ENCODE results near the gene CMBL. TPM values are rescaled to one million over a fixed set of nuclear protein-coding genes. Genes with fewer than 3 reads are reported as not detected.
"Not testable (repeated sequence)": the region's sequence is repeated elsewhere in the genome, so short reads cannot be mapped to it uniquely, and the experiment has no call there.

Gene CMBL
- total and polyA plus RNA-seq, 5 donors from 2014 or later = 0.13 to 0.59 (median 0.33) TPM; not detected in 2

GRCh38 chr5:10290438-10290837, 17.3 kb downstream of the CMBL start:
- Mint-ChIP-seq H3K4me1 (peaks cover 0 to 4% (median 0%) of the 10 kb centered on the region in 4 donors), H3K4me3 (no peak overlapping the region), H3K36me3 (no peaks in the 10 kb centered on the region), H3K27me3 (peaks cover 15% of the 10 kb centered on the region), H3K9me3 (peaks cover 0 to 12% (median 0%) of the 10 kb centered on the region in 7 donors), H3K27ac (no peak overlapping the region)
- no peak for DNase-seq
- Histone ChIP-seq H3K9me3 (ENCODE audit: control insufficient read depth in 2 of 2, low read length in 2 of 2) (no peaks in the 10 kb centered on the region), H3K27ac (ENCODE audit: insufficient read depth, low read length, poor library complexity, severe bottlenecking) (no peak overlapping the region), H3K36me3 (ENCODE audit: control insufficient read depth, insufficient read depth, low read length) (no peaks in the 10 kb centered on the region), H3K4me3 (ENCODE audit: low read depth, low read length) (no peak overlapping the region), H3K4me1 (ENCODE audit: control insufficient read depth, insufficient read depth, low read length, poor library complexity, severe bottlenecking) (no peaks in the 10 kb centered on the region), H3K27me3 (ENCODE audit: control insufficient read depth, insufficient read depth, low read length) (peaks cover 3% of the 10 kb centered on the region)
- no peak for ATAC-seq (ENCODE audit: low read depth in 2 of 2)

- ATAC-seq (ENCODE audit: low read depth in 2 of 2) = no peak
- H3K36me3 Mint-ChIP-seq = no peaks in the 10 kb centered on the region
Measured at GRCh38 chr5:10289991-10290390, 17.7 kb downstream of the CMBL start.

GRCh38 chr5:10289353-10289752, 18.3 kb downstream of the CMBL start:
- no peaks in the 10 kb centered on the region for H3K36me3 ChIP-seq (ENCODE audit: control insufficient read depth, insufficient read depth, low read length)
- DNase-seq (no peak), ATAC-seq (ENCODE audit: low read depth in 2 of 2) (no peak)
- H3K4me1 Mint-ChIP-seq = peaks cover 0 to 5% (median 0%) of the 10 kb centered on the region in 4 donors
- peaks cover 0 to 10% (median 0%) of the 10 kb centered on the region in 7 donors for H3K9me3 Mint-ChIP-seq
- no peaks in the 10 kb centered on the region for H3K36me3 Mint-ChIP-seq
- H3K4me3 Mint-ChIP-seq = no peak overlapping the region
- no peak overlapping the region for H3K4me3 ChIP-seq (ENCODE audit: low read depth, low read length)
- no peaks in the 10 kb centered on the region for H3K9me3 ChIP-seq (ENCODE audit: control insufficient read depth in 2 of 2, low read length in 2 of 2)
- H3K27ac ChIP-seq (ENCODE audit: insufficient read depth, low read length, poor library complexity, severe bottlenecking) = no peak overlapping the region
- no peak overlapping the region for H3K27ac Mint-ChIP-seq
- H3K27me3 ChIP-seq (ENCODE audit: control insufficient read depth, insufficient read depth, low read length) = no peaks in the 10 kb centered on the region
- H3K4me1 ChIP-seq (ENCODE audit: control insufficient read depth, insufficient read depth, low read length, poor library complexity, severe bottlenecking) = no peaks in the 10 kb centered on the region
- H3K27me3 Mint-ChIP-seq = peaks cover 15% of the 10 kb centered on the region

More at GRCh38 chr5:10289991-10290390, 17.7 kb downstream of the CMBL start:
- Histone ChIP-seq H3K27me3 (ENCODE audit: control insufficient read depth, insufficient read depth, low read length) (peaks cover 3% of the 10 kb centered on the region), H3K36me3 (ENCODE audit: control insufficient read depth, insufficient read depth, low read length) (no peaks in the 10 kb centered on the region), H3K4me1 (ENCODE audit: control insufficient read depth, insufficient read depth, low read length, poor library complexity, severe bottlenecking) (no peaks in the 10 kb centered on the region), H3K27ac (ENCODE audit: insufficient read depth, low read length, poor library complexity, severe bottlenecking) (no peak overlapping the region), H3K9me3 (ENCODE audit: control insufficient read depth in 2 of 2, low read length in 2 of 2) (no peaks in the 10 kb centered on the region), H3K4me3 (ENCODE audit: low read depth, low read length) (no peak overlapping the region)
- no peak overlapping the region for H3K4me3 Mint-ChIP-seq
- no peak for DNase-seq
- no peak overlapping the region for H3K27ac Mint-ChIP-seq
- peaks cover 0 to 12% (median 0%) of the 10 kb centered on the region in 7 donors for H3K9me3 Mint-ChIP-seq
- H3K4me1 Mint-ChIP-seq = peaks cover 0 to 4% (median 0%) of the 10 kb centered on the region in 4 donors
- peaks cover 15% of the 10 kb centered on the region for H3K27me3 Mint-ChIP-seq

GRCh38 chr5:10288592-10289219, 19.0 kb downstream of the CMBL start:
- H3K4me3 Mint-ChIP-seq = no peak overlapping the region
- no peak overlapping the region for H3K27ac ChIP-seq (ENCODE audit: insufficient read depth, low read length, poor library complexity, severe bottlenecking)
- H3K36me3 Mint-ChIP-seq = no peaks in the 10 kb centered on the region
- H3K4me1 Mint-ChIP-seq = peaks cover 0 to 11% (median 3%) of the 10 kb centered on the region in 4 donors
- ATAC-seq (ENCODE audit: low read depth in 2 of 2) (no peak), DNase-seq (peak in 2 of 3 donors; percentile 15 to 70)
- no peaks in the 10 kb centered on the region for H3K27me3 ChIP-seq (ENCODE audit: control insufficient read depth, insufficient read depth, low read length)
- H3K4me3 ChIP-seq (ENCODE audit: low read depth, low read length) = no peak overlapping the region
- no peak overlapping the region for H3K27ac Mint-ChIP-seq
- H3K27me3 Mint-ChIP-seq = peaks cover 12% of the 10 kb centered on the region
- no peaks in the 10 kb centered on the region for H3K9me3 ChIP-seq (ENCODE audit: control insufficient read depth in 2 of 2, low read length in 2 of 2)
- H3K36me3 ChIP-seq (ENCODE audit: control insufficient read depth, insufficient read depth, low read length) = no peaks in the 10 kb centered on the region
- H3K9me3 Mint-ChIP-seq = peaks cover 0 to 8% (median 0%) of the 10 kb centered on the region in 7 donors
- peaks cover 6% of the 10 kb centered on the region for H3K4me1 ChIP-seq (ENCODE audit: control insufficient read depth, insufficient read depth, low read length, poor library complexity, severe bottlenecking)

GRCh38 chr5:10286862-10287227, 20.9 kb downstream of the CMBL start:
- H3K36me3 ChIP-seq (ENCODE audit: control insufficient read depth, insufficient read depth, low read length) = no peaks in the 10 kb centered on the region
- peaks cover 0 to 16% (median 5%) of the 10 kb centered on the region in 4 donors for H3K4me1 Mint-ChIP-seq
- peaks cover 5% of the 10 kb centered on the region for H3K27me3 Mint-ChIP-seq
- H3K27ac ChIP-seq (ENCODE audit: insufficient read depth, low read length, poor library complexity, severe bottlenecking) = no peak overlapping the region
- H3K27ac Mint-ChIP-seq = no peak overlapping the region
- no peak for DNase-seq
- peaks cover 6% of the 10 kb centered on the region for H3K4me1 ChIP-seq (ENCODE audit: control insufficient read depth, insufficient read depth, low read length, poor library complexity, severe bottlenecking)
- H3K27me3 ChIP-seq (ENCODE audit: control insufficient read depth, insufficient read depth, low read length) = no peaks in the 10 kb centered on the region
- H3K9me3 ChIP-seq (ENCODE audit: control insufficient read depth in 2 of 2, low read length in 2 of 2) = no peaks in the 10 kb centered on the region
- H3K9me3 Mint-ChIP-seq = peaks cover 0 to 4% (median 0%) of the 10 kb centered on the region in 7 donors
- H3K4me3 Mint-ChIP-seq = no peak overlapping the region
- no peak for ATAC-seq (ENCODE audit: low read depth in 2 of 2)
- no peaks in the 10 kb centered on the region for H3K36me3 Mint-ChIP-seq
- no peak overlapping the region for H3K4me3 ChIP-seq (ENCODE audit: low read depth, low read length)

GRCh38 chr5:10286162-10286861, 21.4 kb downstream of the CMBL start:
- no peaks in the 10 kb centered on the region for H3K36me3 Mint-ChIP-seq
- H3K9me3 Mint-ChIP-seq = no peaks in the 10 kb centered on the region
- Histone ChIP-seq H3K4me3 (ENCODE audit: low read depth, low read length) (no peak overlapping the region), H3K4me1 (ENCODE audit: control insufficient read depth, insufficient read depth, low read length, poor library complexity, severe bottlenecking) (peaks cover 6% of the 10 kb centered on the region), H3K36me3 (ENCODE audit: control insufficient read depth, insufficient read depth, low read length) (no peaks in the 10 kb centered on the region), H3K27me3 (ENCODE audit: control insufficient read depth, insufficient read depth, low read length) (no peaks in the 10 kb centered on the region), H3K9me3 (ENCODE audit: control insufficient read depth in 2 of 2, low read length in 2 of 2) (no peaks in the 10 kb centered on the region), H3K27ac (ENCODE audit: insufficient read depth, low read length, poor library complexity, severe bottlenecking) (no peak overlapping the region)
- ATAC-seq (ENCODE audit: low read depth in 2 of 2) (no peak), DNase-seq (no peak)
- H3K27ac Mint-ChIP-seq = no peak overlapping the region
- H3K4me3 Mint-ChIP-seq = no peak overlapping the region
- peaks cover 5% of the 10 kb centered on the region for H3K27me3 Mint-ChIP-seq
- H3K4me1 Mint-ChIP-seq = peaks cover 0 to 16% (median 5%) of the 10 kb centered on the region in 4 donors

- not testable (repeated sequence) for H3K27ac ChIP-seq (ENCODE audit: insufficient read depth, low read length, poor library complexity, severe bottlenecking); H3K27me3 Mint-ChIP-seq; H3K36me3 Mint-ChIP-seq; H3K36me3 ChIP-seq (ENCODE audit: control insufficient read depth, insufficient read depth, low read length); H3K27ac Mint-ChIP-seq; H3K4me3 Mint-ChIP-seq; H3K9me3 ChIP-seq (ENCODE audit: control insufficient read depth in 2 of 2, low read length in 2 of 2); ATAC-seq (ENCODE audit: low read depth in 2 of 2); H3K9me3 Mint-ChIP-seq; DNase-seq; H3K4me1 ChIP-seq (ENCODE audit: control insufficient read depth, insufficient read depth, low read length, poor library complexity, severe bottlenecking); H3K27me3 ChIP-seq (ENCODE audit: control insufficient read depth, insufficient read depth, low read length); H3K4me3 ChIP-seq (ENCODE audit: low read depth, low read length)
- peaks cover 0 to 16% (median 5%) of the 10 kb centered on the region in 4 donors for H3K4me1 Mint-ChIP-seq
Measured at GRCh38 chr5:10285362-10285761, 22.3 kb downstream of the CMBL start.

All from CD4-positive, CD25-positive, alpha-beta regulatory T cell (primary cell).